ENCODE measurements around the gene SCAMP4.

SCAMP4 gene, protein sequence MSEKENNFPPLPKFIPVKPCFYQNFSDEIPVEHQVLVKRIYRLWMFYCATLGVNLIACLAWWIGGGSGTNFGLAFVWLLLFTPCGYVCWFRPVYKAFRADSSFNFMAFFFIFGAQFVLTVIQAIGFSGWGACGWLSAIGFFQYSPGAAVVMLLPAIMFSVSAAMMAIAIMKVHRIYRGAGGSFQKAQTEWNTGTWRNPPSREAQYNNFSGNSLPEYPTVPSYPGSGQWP

DNA sequence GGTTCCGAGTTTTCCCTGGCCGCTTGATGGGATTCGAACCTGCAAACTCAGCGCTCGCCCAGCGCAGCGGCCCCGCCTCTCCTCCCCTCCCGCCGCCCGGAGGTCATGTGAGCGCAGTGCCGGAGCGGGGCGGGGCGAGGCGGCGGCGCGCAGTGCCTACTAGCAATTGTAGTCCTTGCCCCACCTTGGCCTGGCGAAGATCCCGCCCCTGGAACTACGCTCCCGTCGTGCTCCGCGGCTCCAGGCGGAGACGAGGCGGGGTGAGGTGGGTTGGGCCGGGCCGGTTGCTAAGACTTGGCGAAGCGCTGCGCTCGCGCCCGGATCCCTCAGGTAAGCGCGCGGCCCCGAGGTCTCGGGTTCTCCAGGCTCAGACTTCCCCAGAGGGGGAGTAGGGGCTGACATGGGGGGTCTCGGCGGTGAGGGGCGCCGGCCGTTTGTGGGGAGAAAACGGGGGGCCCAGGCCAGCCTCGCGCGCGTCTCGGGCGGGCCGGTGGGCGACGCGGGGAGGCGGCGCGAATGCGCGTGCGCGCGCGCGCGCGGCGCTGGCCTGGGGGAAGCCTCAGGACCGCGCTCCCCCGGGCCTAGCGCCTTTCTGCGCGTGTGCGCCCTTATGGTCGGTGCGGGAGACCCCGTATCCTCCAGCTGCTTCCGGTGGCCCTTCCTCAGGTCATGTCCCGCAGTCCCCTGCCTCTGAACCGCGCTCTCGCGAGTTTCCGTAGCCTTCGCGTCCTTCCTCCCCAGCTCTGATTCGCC is at the start of gene SCAMP4, which contains the start of gene ADAT3:
SCAMP4 (plus strand) TSS at position 290 of the 753 bp plus-strand sequence. CDS start 9,621 bp downstream, outside the sequence.
ADAT3 (plus strand) TSS at position 290 of the 753 bp plus-strand sequence. CDS start 6,649 bp downstream, outside the sequence.
- DNase-seq (peak; percentile 100), ATAC-seq (ENCODE audit: insufficient read depth, low read depth) (peak; percentile 98)
- H3K79me2 ChIP-seq (ENCODE audit: insufficient read depth, low read length), result peaks cover 47% of the 10 kb centered on the region
- H3K4me3 ChIP-seq (ENCODE audit: low read depth in 1 of 2, low read length in 2 of 2), result peak within 1 kb of the TSS; percentile 28 to 87; a peak in 3 of 4 replicates
- no peaks in the 10 kb centered on the region for H3K27me3 ChIP-seq (ENCODE audit: insufficient read depth, low read length, poor library complexity)
- H3K27ac ChIP-seq (ENCODE audit: low read length), result peak within 1 kb of the TSS; percentile 78
- H3K4me2 ChIP-seq (ENCODE audit: insufficient read depth, low read length), result peak within 1 kb of the TSS; percentile 80
- peaks cover 11% of the 10 kb centered on the region for H3K36me3 ChIP-seq (ENCODE audit: insufficient read depth, low read length)
- peaks cover 29% of the 10 kb centered on the region for H3K4me1 ChIP-seq (ENCODE audit: insufficient read depth, low read length)
- H2AFZ ChIP-seq (ENCODE audit: low read depth, low read length), result peak within 1 kb of the TSS; percentile 70
- H3K9ac ChIP-seq (ENCODE audit: low read depth, low read length), result peak within 1 kb of the TSS; percentile 76
- H3K9me3 ChIP-seq (ENCODE audit: insufficient read depth, low read length, severe bottlenecking), result no peaks in the 10 kb centered on the region
- H4K20me1 ChIP-seq (ENCODE audit: insufficient read depth, low read length), result peaks cover 23% of the 10 kb centered on the region
- no peak for TF ChIP-seq EZH2 (IDR thresholded peaks at IDR 0.05; ENCODE audit: borderline replicate concordance, low read depth, low read length, severe bottlenecking)
- TF ChIP-seq, protein P1, sequence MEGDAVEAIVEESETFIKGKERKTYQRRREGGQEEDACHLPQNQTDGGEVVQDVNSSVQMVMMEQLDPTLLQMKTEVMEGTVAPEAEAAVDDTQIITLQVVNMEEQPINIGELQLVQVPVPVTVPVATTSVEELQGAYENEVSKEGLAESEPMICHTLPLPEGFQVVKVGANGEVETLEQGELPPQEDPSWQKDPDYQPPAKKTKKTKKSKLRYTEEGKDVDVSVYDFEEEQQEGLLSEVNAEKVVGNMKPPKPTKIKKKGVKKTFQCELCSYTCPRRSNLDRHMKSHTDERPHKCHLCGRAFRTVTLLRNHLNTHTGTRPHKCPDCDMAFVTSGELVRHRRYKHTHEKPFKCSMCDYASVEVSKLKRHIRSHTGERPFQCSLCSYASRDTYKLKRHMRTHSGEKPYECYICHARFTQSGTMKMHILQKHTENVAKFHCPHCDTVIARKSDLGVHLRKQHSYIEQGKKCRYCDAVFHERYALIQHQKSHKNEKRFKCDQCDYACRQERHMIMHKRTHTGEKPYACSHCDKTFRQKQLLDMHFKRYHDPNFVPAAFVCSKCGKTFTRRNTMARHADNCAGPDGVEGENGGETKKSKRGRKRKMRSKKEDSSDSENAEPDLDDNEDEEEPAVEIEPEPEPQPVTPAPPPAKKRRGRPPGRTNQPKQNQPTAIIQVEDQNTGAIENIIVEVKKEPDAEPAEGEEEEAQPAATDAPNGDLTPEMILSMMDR (IDR thresholded peaks at IDR 0.05; ENCODE audit: borderline replicate concordance, extremely low read depth, low read length, poor library complexity, severe bottlenecking), result no peak

DNA sequence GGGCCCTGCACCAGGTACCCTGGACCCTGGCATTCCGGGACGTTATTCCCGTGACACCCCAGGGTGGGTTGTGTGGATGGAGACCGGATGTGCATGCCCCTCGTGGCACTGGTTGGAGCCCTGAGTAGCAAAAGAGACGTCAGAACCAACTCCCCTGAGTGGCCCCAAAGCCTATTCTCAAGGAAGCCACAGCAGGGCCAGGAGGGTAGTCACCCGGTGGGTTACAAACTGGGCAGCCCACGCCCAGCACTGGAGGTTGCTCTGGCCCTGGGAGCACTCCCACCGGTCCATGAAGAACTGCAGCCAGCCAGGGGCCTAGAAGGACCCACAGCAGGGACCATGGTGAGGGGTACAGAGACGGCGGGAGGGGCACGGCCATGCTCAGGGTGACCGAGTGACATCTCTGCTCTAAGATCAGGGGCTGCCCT is 49.4 kb upstream of the SCAMP4 start:
- H2AFZ ChIP-seq (ENCODE audit: low read depth, low read length), result no peak overlapping the region
- peaks cover 81% of the 10 kb centered on the region for H3K79me2 ChIP-seq (ENCODE audit: insufficient read depth, low read length)
- no peak overlapping the region for H3K9ac ChIP-seq (ENCODE audit: low read depth, low read length)
- H3K36me3 ChIP-seq (ENCODE audit: insufficient read depth, low read length), result peaks cover 8% of the 10 kb centered on the region
- TF ChIP-seq EZH2 (IDR thresholded peaks at IDR 0.05; ENCODE audit: borderline replicate concordance, low read depth, low read length, severe bottlenecking), result no peak
- DNase-seq, result no peak
- H3K27ac ChIP-seq (ENCODE audit: low read length), result no peak overlapping the region
- peaks cover 34% of the 10 kb centered on the region for H3K4me1 ChIP-seq (ENCODE audit: insufficient read depth, low read length)
- no peak overlapping the region for H3K4me3 ChIP-seq (ENCODE audit: low read depth in 1 of 2, low read length in 2 of 2)
- peaks cover 90% of the 10 kb centered on the region for H4K20me1 ChIP-seq (ENCODE audit: insufficient read depth, low read length)
- ATAC-seq (ENCODE audit: insufficient read depth, low read depth), result no peak
- no peaks in the 10 kb centered on the region for H3K27me3 ChIP-seq (ENCODE audit: insufficient read depth, low read length, poor library complexity)
- H3K4me2 ChIP-seq (ENCODE audit: insufficient read depth, low read length), result no peak overlapping the region; the same call in 1 of the 2 replicates
- no peaks in the 10 kb centered on the region for H3K9me3 ChIP-seq (ENCODE audit: insufficient read depth, low read length, severe bottlenecking)

DNA sequence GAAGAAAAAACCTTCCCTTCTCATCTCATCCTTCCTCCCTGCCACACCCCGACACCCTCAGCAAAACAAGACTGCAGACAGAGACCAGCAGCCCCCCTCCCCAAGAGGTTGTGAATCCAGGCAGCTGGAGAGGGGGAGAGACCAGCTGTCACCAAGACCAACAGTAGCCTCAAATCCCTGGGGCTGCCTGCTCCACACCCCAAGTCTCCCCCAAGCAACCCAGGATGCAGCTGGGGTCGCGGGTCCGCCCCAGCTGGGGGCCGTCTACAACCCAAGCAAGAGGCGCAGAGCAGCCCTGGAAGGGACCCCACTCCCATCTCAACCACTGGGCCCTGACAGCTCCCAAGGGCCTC is 48.9 kb upstream of the SCAMP4 start:
- Histone ChIP-seq H3K4me3 (ENCODE audit: low read depth in 1 of 2, low read length in 2 of 2) (no peak overlapping the region), H3K4me1 (ENCODE audit: insufficient read depth, low read length) (peaks cover 39% of the 10 kb centered on the region)

DNA sequence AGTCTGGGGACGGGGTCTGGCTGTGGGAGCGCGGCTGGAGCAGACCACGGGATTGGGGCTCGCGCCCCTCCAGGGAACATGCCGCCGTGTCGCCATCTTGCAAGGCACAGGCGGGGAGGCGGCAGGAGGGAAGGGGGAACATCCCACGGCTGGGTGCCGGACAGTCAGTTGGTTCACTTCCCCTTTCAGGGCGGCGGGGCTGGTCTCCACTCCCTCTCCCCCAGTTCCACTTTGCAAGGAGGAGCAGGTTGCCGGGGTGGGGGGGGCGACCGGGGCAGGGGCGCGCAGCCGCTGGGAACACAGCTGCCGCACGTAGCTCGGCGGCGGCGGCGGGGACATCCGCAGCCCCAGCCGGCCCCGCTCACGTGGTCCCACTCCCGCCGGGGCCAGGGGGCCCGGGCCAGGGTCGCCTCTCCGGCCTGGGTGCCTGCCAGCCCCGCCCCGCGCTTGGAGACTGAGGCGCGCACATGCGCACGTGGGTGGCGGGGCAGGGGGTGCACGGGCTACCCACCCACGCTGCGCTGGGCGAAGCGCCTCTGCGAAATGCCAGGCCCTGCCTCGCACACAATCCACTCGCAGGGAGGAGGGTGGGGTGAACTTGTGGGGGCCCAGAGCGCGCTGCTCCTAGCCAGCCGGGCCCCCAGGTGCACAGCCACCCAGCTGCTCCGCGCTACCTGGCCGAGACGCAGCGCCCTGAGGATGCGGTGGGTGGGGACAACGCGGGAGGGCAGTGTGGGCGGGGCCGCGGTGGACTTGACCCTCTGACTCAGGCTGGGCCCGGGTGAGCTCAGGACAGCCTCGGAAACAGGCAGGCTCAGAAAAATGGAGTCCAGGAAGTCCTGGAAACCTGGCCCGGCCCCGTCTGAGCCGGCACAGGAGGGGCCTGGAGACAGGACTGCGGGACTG is 48.2 kb upstream of the SCAMP4 start:
- ATAC-seq (ENCODE audit: insufficient read depth, low read depth) (no peak), DNase-seq (no peak)
- Histone ChIP-seq H2AFZ (ENCODE audit: low read depth, low read length) (no peak overlapping the region), H3K9me3 (ENCODE audit: insufficient read depth, low read length, severe bottlenecking) (no peaks in the 10 kb centered on the region), H3K27ac (ENCODE audit: low read length) (no peak overlapping the region), H3K79me2 (ENCODE audit: insufficient read depth, low read length) (peaks cover 91% of the 10 kb centered on the region), H3K4me1 (ENCODE audit: insufficient read depth, low read length) (peaks cover 40% of the 10 kb centered on the region), H3K4me3 (ENCODE audit: low read depth in 1 of 2, low read length in 2 of 2) (no peak overlapping the region), H3K27me3 (ENCODE audit: insufficient read depth, low read length, poor library complexity) (no peaks in the 10 kb centered on the region), H3K36me3 (ENCODE audit: insufficient read depth, low read length) (peaks cover 8% of the 10 kb centered on the region), H3K9ac (ENCODE audit: low read depth, low read length) (no peak overlapping the region), H3K4me2 (ENCODE audit: insufficient read depth, low read length) (no peak overlapping the region), H4K20me1 (ENCODE audit: insufficient read depth, low read length) (peaks cover 94% of the 10 kb centered on the region)
- no peak for TF ChIP-seq EZH2 (IDR thresholded peaks at IDR 0.05; ENCODE audit: borderline replicate concordance, low read depth, low read length, severe bottlenecking)
- TF ChIP-seq, protein P1 (IDR thresholded peaks at IDR 0.05; ENCODE audit: borderline replicate concordance, extremely low read depth, low read length, poor library complexity, severe bottlenecking), result no peak

More for the DNA sequence above, 48.9 kb upstream of the SCAMP4 start:
- Histone ChIP-seq H3K9ac (ENCODE audit: low read depth, low read length) (no peak overlapping the region), H3K36me3 (ENCODE audit: insufficient read depth, low read length) (peaks cover 8% of the 10 kb centered on the region), H3K27ac (ENCODE audit: low read length) (no peak overlapping the region), H3K9me3 (ENCODE audit: insufficient read depth, low read length, severe bottlenecking) (no peaks in the 10 kb centered on the region), H4K20me1 (ENCODE audit: insufficient read depth, low read length) (peaks cover 91% of the 10 kb centered on the region), H3K79me2 (ENCODE audit: insufficient read depth, low read length) (peaks cover 85% of the 10 kb centered on the region), H3K4me2 (ENCODE audit: insufficient read depth, low read length) (no peak overlapping the region; the same call in 1 of the 2 replicates), H3K27me3 (ENCODE audit: insufficient read depth, low read length, poor library complexity) (no peaks in the 10 kb centered on the region), H2AFZ (ENCODE audit: low read depth, low read length) (no peak overlapping the region)
- no peak for TF ChIP-seq EZH2 (IDR thresholded peaks at IDR 0.05; ENCODE audit: borderline replicate concordance, low read depth, low read length, severe bottlenecking)
- DNase-seq, result no peak
- ATAC-seq (ENCODE audit: insufficient read depth, low read depth), result no peak

Data from DND-41 (cell line).